ENCODE results near the gene SMCO1.
"Not testable (repeated sequence)": the region's sequence is repeated elsewhere in the genome, so short reads cannot be mapped to it uniquely, and the experiment has no call there.

The SMCO1 gene

GRCh38 chr3:196492080-196492479 lies 23.1 kb downstream of the SMCO1 start:
- no peak for DNase-seq (ENCODE audit: low read depth in 2 of 2)

GRCh38 chr3:196489747-196490146 lies 25.4 kb downstream of the SMCO1 start:
- DNase-seq (ENCODE audit: low read depth in 2 of 2) = no peak

- no peak for DNase-seq (ENCODE audit: low read depth in 2 of 2)
Observed at GRCh38 chr3:196486263-196486662, 28.9 kb downstream of the SMCO1 start.

- no peak for DNase-seq (ENCODE audit: low read depth in 2 of 2)
Observed at GRCh38 chr3:196477678-196478077, 37.5 kb downstream of the SMCO1 start.

- DNase-seq (ENCODE audit: low read depth in 2 of 2) = no peak
Observed at GRCh38 chr3:196472286-196472685, 42.9 kb downstream of the SMCO1 start.

GRCh38 chr3:196471551-196471950 lies 43.6 kb downstream of the SMCO1 start:
- no peak for DNase-seq (ENCODE audit: low read depth in 2 of 2)

- not testable (repeated sequence) for DNase-seq (ENCODE audit: low read depth in 2 of 2)
Observed at GRCh38 chr3:196470182-196470581, 45.0 kb downstream of the SMCO1 start.

GRCh38 chr3:196463804-196464203 lies 51.3 kb downstream of the SMCO1 start:
- DNase-seq (ENCODE audit: low read depth in 2 of 2) = no peak

GRCh38 chr3:196463478-196463756 lies 51.7 kb downstream of the SMCO1 start:
- DNase-seq (ENCODE audit: low read depth in 2 of 2) = no peak

GRCh38 chr3:196462680-196463477 lies 52.3 kb downstream of the SMCO1 start:
- DNase-seq (ENCODE audit: low read depth in 2 of 2) = not testable (repeated sequence)

- DNase-seq (ENCODE audit: low read depth in 2 of 2) = no peak
Observed at GRCh38 chr3:196458063-196458462, 57.1 kb downstream of the SMCO1 start.

- DNase-seq (ENCODE audit: low read depth in 2 of 2) = not testable (repeated sequence)
Observed at GRCh38 chr3:196457470-196457869, 57.7 kb downstream of the SMCO1 start.

Data from stimulated activated CD4-positive, alpha-beta T cell treated with anti-CD3 and anti-CD28 coated beads, Interleukin-15, amount 100 ng/mL, for 48 hours (primary cell).